GM12892 (cell line): ENCODE measurements around the gene PCDHGA7.

Source experiments
- POLR2A ChIP-seq: IDR thresholded peaks from 2 replicates; pipeline ENCODE4 v1.6.1; 2011; ENCODE audit warnings: low read depth, low read length, control low read depth
- POLR2AphosphoS5 ChIP-seq: IDR thresholded peaks from 2 replicates; pipeline ENCODE4 v1.6.1; 2011; ENCODE audit warnings: low read depth, low read length, control low read depth
- TAF1 ChIP-seq: IDR thresholded peaks from 2 replicates; pipeline ENCODE4 v1.6.1; 2011; ENCODE audit warnings: low read depth, mild to moderate bottlenecking, control low read depth, low read length, borderline replicate concordance

- TF ChIP-seq POLR2A (no peak), TAF1 (no peak), POLR2AphosphoS5 (no peak)
Measured at GRCh38 chr5:141412854-141413539, 30.5 kb downstream of the PCDHGA7 start, which contains the start of gene PCDHGA10.
